ENCODE results near the gene CCDC12.

DNA sequence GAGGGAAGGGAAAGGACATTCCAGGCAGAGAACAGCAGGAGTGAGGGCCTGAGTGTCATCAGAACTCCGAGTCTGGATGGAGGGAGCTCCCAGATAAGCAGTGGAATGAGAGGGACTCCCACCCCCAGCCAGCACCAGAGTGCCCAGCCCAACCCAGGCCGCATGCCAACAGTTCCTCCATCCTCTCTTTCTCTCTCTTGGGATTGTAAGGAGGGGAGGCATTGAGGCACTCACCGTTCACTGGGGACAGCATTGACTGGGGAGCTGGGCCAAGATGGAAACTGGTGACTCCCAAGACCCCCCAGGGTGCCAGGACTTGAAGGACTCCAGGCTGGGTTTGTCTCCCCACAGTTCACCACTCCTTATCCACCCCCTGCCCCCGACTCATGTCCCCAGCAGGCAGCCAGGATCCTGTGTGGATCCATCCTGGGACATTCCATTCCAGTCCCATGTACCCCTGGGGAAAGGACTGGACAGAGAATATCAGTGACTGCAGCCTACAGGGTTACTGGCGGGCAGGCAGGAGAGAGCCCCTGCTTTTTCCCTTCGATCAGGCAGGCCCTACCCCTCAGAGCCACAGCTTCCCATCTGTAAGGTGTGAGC, 83.3 kb downstream of the CCDC12 start:
- TF ChIP-seq, protein P1, sequence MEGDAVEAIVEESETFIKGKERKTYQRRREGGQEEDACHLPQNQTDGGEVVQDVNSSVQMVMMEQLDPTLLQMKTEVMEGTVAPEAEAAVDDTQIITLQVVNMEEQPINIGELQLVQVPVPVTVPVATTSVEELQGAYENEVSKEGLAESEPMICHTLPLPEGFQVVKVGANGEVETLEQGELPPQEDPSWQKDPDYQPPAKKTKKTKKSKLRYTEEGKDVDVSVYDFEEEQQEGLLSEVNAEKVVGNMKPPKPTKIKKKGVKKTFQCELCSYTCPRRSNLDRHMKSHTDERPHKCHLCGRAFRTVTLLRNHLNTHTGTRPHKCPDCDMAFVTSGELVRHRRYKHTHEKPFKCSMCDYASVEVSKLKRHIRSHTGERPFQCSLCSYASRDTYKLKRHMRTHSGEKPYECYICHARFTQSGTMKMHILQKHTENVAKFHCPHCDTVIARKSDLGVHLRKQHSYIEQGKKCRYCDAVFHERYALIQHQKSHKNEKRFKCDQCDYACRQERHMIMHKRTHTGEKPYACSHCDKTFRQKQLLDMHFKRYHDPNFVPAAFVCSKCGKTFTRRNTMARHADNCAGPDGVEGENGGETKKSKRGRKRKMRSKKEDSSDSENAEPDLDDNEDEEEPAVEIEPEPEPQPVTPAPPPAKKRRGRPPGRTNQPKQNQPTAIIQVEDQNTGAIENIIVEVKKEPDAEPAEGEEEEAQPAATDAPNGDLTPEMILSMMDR (IDR thresholded peaks at IDR 0.05): no peak
- no peak for TF ChIP-seq EZH2phosphoT487 (IDR thresholded peaks at IDR 0.05; ENCODE audit: borderline replicate concordance, low read depth)
- TF ChIP-seq TAF1 (IDR thresholded peaks at IDR 0.05; ENCODE audit: borderline replicate concordance, low read depth, low read length): no peak
- no peak for TF ChIP-seq RFX5 (IDR thresholded peaks at IDR 0.05; ENCODE audit: low read length)
- TF ChIP-seq, protein P2, sequence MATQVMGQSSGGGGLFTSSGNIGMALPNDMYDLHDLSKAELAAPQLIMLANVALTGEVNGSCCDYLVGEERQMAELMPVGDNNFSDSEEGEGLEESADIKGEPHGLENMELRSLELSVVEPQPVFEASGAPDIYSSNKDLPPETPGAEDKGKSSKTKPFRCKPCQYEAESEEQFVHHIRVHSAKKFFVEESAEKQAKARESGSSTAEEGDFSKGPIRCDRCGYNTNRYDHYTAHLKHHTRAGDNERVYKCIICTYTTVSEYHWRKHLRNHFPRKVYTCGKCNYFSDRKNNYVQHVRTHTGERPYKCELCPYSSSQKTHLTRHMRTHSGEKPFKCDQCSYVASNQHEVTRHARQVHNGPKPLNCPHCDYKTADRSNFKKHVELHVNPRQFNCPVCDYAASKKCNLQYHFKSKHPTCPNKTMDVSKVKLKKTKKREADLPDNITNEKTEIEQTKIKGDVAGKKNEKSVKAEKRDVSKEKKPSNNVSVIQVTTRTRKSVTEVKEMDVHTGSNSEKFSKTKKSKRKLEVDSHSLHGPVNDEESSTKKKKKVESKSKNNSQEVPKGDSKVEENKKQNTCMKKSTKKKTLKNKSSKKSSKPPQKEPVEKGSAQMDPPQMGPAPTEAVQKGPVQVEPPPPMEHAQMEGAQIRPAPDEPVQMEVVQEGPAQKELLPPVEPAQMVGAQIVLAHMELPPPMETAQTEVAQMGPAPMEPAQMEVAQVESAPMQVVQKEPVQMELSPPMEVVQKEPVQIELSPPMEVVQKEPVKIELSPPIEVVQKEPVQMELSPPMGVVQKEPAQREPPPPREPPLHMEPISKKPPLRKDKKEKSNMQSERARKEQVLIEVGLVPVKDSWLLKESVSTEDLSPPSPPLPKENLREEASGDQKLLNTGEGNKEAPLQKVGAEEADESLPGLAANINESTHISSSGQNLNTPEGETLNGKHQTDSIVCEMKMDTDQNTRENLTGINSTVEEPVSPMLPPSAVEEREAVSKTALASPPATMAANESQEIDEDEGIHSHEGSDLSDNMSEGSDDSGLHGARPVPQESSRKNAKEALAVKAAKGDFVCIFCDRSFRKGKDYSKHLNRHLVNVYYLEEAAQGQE (IDR thresholded peaks at IDR 0.05; ENCODE audit: low read depth, low read length): no peak
- TF ChIP-seq POLR2AphosphoS5 (IDR thresholded peaks at IDR 0.05; ENCODE audit: low read depth, low read length): no peak
- TF ChIP-seq GABPA (IDR thresholded peaks at IDR 0.05; ENCODE audit: low read depth): no peak
- TF ChIP-seq, protein P3, sequence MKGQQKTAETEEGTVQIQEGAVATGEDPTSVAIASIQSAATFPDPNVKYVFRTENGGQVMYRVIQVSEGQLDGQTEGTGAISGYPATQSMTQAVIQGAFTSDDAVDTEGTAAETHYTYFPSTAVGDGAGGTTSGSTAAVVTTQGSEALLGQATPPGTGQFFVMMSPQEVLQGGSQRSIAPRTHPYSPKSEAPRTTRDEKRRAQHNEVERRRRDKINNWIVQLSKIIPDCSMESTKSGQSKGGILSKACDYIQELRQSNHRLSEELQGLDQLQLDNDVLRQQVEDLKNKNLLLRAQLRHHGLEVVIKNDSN (IDR thresholded peaks at IDR 0.05; ENCODE audit: borderline replicate concordance, low read depth): no peak
- no peak for TF ChIP-seq NRF1 (IDR thresholded peaks at IDR 0.05; ENCODE audit: low read depth, low read length)
- no peak for TF ChIP-seq CHD2 (IDR thresholded peaks at IDR 0.05; ENCODE audit: low read length, partially characterized antibody)
- TF ChIP-seq YY1 (IDR thresholded peaks at IDR 0.05; ENCODE audit: low read depth): no peak
- TF ChIP-seq SIN3A (IDR thresholded peaks at IDR 0.05; ENCODE audit: borderline replicate concordance, low read depth, low read length): no peak
- no peak for TF ChIP-seq EP300 (IDR thresholded peaks at IDR 0.05; ENCODE audit: borderline replicate concordance in 1 of 2, low read depth in 1 of 2, low read length in 1 of 2)
- no peak for TF ChIP-seq RXRA (IDR thresholded peaks at IDR 0.05; ENCODE audit: borderline replicate concordance, low read depth)

All from SK-N-SH (cell line).